Astrocyte of the cerebellum (primary cell): ENCODE results near the gene RALGPS1.

Source experiments
- DNase-seq: peaks from one replicate; pipeline ENCODE4 v3.0.0-alpha.2; 2011; ENCODE audit warnings: low read depth
- H3K4me3 ChIP-seq: 2 replicates; pipeline ENCODE4 v1.5.1; 2011; ENCODE audit warnings: mild to moderate bottlenecking, low read depth, low read length, moderate library complexity
- in situ Hi-C: cut with HindIII; loops from 2 replicates; pipeline ENCODE4 v1.10.0; 2017; ENCODE audit warnings: low sequenced_read_pairs
- TF ChIP-seq, protein P1 (sequence below): IDR thresholded peaks from 2 replicates; pipeline ENCODE4 v1.5.1; 2012; ENCODE audit warnings: low read length, low read depth, moderate library complexity, mild to moderate bottlenecking; ENCODE audit errors: missing control alignments

The RALGPS1 gene

DNA sequence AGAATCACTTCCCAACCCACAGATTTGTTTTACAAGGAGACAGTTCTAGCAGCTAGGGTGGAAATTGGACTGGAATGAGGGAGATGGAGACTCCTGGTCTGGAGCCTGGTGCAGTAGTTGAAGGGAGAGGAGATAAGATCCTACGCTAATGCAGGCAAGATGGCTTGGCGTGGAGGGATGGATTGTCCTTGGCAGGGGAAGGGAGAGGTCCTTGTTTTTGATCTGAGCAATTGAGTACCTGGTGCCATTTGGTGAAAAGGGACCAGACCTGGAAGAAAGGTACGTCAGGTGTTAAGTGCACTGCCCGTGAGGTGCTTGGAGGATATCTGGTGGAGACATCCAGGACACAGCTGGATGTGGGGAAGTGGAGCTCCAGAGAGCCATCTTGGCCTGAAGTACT, 172.2 kb downstream of the RALGPS1 start:
- in situ Hi-C loops: no loop called here
- no peak overlapping the region for H3K4me3 ChIP-seq
- TF ChIP-seq, protein P1, sequence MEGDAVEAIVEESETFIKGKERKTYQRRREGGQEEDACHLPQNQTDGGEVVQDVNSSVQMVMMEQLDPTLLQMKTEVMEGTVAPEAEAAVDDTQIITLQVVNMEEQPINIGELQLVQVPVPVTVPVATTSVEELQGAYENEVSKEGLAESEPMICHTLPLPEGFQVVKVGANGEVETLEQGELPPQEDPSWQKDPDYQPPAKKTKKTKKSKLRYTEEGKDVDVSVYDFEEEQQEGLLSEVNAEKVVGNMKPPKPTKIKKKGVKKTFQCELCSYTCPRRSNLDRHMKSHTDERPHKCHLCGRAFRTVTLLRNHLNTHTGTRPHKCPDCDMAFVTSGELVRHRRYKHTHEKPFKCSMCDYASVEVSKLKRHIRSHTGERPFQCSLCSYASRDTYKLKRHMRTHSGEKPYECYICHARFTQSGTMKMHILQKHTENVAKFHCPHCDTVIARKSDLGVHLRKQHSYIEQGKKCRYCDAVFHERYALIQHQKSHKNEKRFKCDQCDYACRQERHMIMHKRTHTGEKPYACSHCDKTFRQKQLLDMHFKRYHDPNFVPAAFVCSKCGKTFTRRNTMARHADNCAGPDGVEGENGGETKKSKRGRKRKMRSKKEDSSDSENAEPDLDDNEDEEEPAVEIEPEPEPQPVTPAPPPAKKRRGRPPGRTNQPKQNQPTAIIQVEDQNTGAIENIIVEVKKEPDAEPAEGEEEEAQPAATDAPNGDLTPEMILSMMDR: no peak
- DNase-seq: no peak

DNA sequence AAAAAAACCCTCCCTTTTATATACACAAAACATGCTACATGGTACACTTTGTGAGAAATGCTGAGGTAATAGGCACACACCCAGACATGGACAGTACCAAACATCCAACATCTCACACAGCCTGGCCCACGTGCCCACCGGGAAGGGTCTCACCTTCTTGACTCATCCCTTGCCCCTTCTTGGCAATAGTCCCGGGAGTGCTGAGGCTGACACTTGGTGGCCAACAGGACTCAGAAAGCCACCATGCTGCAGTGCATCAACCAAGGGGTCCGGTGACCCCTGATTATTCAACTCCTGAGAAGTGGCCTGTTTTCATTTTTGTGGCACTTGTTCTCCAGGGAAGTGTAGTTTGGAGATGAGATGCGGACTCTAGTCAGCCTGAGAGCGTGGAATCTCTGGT, 172.8 kb downstream of the RALGPS1 start:
- no peak for DNase-seq
- in situ Hi-C loops: no loop called here
- TF ChIP-seq, protein P1: no peak
- H3K4me3 ChIP-seq: no peak overlapping the region

DNA sequence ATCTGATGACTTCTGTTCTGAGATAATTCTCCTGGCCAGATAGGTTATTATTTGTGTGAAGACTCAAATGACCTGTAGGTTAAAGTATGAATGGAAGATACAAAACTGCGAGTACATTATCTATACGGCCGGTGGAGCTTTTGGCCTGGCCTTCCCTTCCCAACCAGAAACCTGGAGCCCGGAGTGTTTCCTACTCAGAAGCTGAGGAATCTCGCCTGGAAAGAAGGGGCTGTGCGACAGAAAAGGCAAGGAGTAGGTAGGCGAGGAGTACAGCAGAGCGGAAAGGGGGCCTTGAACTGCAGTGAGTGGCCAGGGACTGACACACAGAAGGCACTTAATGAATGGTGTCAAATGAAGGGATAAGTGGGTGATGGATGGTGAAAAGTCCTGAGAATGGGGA, 173.3 kb downstream of the RALGPS1 start:
- no peak overlapping the region for H3K4me3 ChIP-seq
- TF ChIP-seq, protein P1: no peak
- DNase-seq: no peak
- in situ Hi-C loops: no loop called here

DNA sequence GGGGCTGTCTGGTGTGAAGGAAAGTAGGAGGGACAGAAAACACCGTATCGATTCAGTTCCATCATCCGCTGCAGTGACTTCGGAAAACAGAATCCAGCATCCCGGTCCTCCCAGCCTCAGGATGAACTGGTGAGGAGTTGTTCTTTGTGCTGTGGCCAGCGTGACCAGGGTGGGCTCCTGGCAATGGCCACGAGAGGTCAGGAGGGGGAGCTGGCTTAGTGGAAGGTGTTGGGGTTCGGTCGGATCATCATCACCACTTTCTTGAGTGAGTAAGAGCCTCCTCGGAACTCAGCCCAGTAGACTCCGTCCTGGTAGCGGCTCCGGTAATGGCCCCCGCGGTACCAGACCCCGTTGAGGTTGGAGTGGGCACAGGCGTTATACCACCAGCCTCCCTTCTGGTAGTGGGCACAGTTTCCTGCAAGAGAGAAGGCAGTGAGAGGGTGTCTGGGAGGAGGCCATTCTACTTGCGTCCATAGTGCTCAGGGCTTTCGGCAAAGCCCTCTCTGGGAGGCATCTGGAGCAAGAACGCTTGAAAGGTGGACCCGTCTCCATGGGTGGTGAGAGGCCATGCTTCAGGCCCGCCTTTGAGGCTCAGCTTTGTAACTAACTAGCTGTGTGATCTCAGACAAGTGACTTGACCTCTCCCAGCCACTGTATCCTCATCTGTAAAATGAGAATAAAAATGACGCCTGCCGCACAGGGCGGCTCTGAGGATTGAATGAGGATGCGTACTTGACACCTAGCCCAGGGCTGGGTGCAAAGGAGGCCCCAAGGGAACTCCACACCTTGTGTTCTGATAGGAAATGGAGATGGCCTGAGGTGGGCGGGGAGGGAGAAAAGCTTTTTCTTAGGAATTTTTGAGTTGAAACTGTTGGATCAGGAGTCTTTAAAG, 174.4 kb downstream of the RALGPS1 start:
- no peak for DNase-seq
- in situ Hi-C loops: no loop called here
- TF ChIP-seq, protein P1: no peak

DNA sequence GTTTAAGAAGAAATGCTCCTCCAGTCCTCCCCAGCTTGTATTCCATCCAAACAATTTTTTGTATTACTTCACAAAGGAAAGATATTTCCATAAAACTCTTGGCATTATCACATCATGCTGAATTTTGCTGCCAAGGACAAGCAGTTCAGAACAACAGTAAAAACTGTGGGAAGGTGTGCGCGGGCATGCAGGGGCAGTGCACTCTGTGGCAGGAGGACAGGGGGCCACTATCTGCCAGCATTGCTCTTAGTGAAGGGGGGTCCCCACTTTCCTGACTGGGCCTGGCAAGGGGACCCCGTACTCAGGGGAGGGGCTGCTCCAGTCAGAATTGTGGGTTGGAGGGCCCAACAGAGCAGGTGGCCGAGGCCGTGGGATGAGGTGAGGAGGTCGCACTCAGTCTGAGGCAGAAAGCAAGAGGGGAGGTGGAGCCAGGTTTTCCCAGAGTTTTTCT, 175.1 kb downstream of the RALGPS1 start:
- in situ Hi-C loops: no loop called here
- TF ChIP-seq, protein P1: no peak

More for the DNA sequence above, 174.4 kb downstream of the RALGPS1 start:
- H3K4me3 ChIP-seq: no peak overlapping the region

DNA sequence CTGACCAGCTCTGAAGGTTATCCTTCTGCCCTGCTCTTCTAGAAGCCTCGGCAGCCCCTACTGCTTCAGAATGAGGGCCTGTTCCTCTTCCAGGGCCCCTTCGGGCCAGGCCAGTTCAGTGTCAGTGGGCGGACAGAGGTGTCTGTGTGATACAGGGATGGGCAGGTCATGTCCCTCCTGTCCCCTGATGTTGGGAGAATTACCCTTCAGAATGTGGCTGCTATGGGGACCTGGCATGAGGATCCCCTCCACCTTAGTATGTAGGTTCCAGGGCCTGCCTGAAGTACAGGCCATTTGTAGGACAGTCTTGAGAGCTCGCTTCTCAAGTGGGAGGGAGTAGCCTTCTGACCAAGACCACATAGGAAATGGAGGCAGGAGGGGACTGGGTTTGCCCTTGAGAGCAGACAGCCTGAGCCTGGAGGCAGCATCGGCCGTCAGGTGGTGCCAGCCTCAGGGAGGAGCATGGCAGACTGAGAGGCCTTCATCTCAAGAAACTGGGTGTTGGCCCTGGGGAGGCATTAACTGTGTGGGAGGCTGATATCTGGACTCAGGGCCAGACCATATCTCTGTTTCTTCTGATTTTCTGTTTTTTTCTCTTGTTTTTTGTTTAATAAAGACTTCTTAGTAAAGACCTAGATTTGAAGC, 175.9 kb downstream of the RALGPS1 start:
- DNase-seq: no peak
- H3K4me3 ChIP-seq: no peak overlapping the region
- TF ChIP-seq, protein P1: no peak
- in situ Hi-C loops: no loop called here

More for the DNA sequence above, 175.1 kb downstream of the RALGPS1 start:
- DNase-seq: no peak
- H3K4me3 ChIP-seq: no peak overlapping the region
